HG03097 (cell line): ENCODE results near the gene ATOH7.
"Not testable (repeated sequence)": the region's sequence is repeated elsewhere in the genome, so short reads cannot be mapped to it uniquely, and the experiment has no call there.

Experiments
- ATAC-seq: cut with Tn5 transposase; IDR thresholded peaks from one replicate; pipeline ENCODE4 v1.9.1; 2021; ENCODE audit not compliant: unreplicated experiment, low FRiP score

The ATOH7 gene

GRCh38 chr10:68238371-68238770 is 6.5 kb upstream of the ATOH7 start:
- ATAC-seq, result no peak

GRCh38 chr10:68237173-68237572 is 5.3 kb upstream of the ATOH7 start:
- ATAC-seq, result no peak

- no peak for ATAC-seq
Measured at GRCh38 chr10:68235581-68235980, 3.7 kb upstream of the ATOH7 start.

- ATAC-seq, result no peak
Measured at GRCh38 chr10:68235111-68235510, 3.2 kb upstream of the ATOH7 start.

GRCh38 chr10:68233046-68233445 is 1.1 kb upstream of the ATOH7 start:
- no peak for ATAC-seq

- peak; percentile 83 for ATAC-seq
Measured at GRCh38 chr10:68231106-68231816, 652 bp downstream of the ATOH7 start.

GRCh38 chr10:68230268-68230667 is 1.6 kb downstream of the ATOH7 start:
- ATAC-seq, result no peak

- no peak for ATAC-seq
Measured at GRCh38 chr10:68224810-68225209, 7.1 kb downstream of the ATOH7 start.

- ATAC-seq, result no peak
Measured at GRCh38 chr10:68223535-68224165, 8.3 kb downstream of the ATOH7 start.

GRCh38 chr10:68222391-68222790 is 9.5 kb downstream of the ATOH7 start:
- no peak for ATAC-seq

GRCh38 chr10:68221196-68221595 is 10.7 kb downstream of the ATOH7 start:
- no peak for ATAC-seq

- ATAC-seq, result no peak
Measured at GRCh38 chr10:68218786-68219185, 13.1 kb downstream of the ATOH7 start.

- ATAC-seq, result no peak
Measured at GRCh38 chr10:68212721-68213352, 19.1 kb downstream of the ATOH7 start.

- no peak for ATAC-seq
Measured at GRCh38 chr10:68211669-68212068, 20.2 kb downstream of the ATOH7 start.

- no peak for ATAC-seq
Measured at GRCh38 chr10:68208424-68209042, 23.4 kb downstream of the ATOH7 start.

GRCh38 chr10:68202960-68203353 is 29.0 kb downstream of the ATOH7 start:
- no peak for ATAC-seq

- no peak for ATAC-seq
Measured at GRCh38 chr10:68196701-68197100, 35.2 kb downstream of the ATOH7 start.

- not testable (repeated sequence) for ATAC-seq
Measured at GRCh38 chr10:68195776-68196175, 36.1 kb downstream of the ATOH7 start.

GRCh38 chr10:68194290-68194689 is 37.6 kb downstream of the ATOH7 start:
- ATAC-seq, result no peak

GRCh38 chr10:68192113-68192512 is 39.8 kb downstream of the ATOH7 start:
- ATAC-seq, result no peak

- ATAC-seq, result no peak
Measured at GRCh38 chr10:68188835-68189234, 43.1 kb downstream of the ATOH7 start.
